Mucosa of gallbladder (tissue), 1 donor: ENCODE data around the gene ATP6V0B. TPM values are rescaled to one million over a fixed set of nuclear protein-coding genes. Genes with fewer than 3 reads are reported as not detected.

ENCODE experiments used
- DNase-seq: peaks from one replicate; pipeline ENCODE4 v3.0.0-alpha.2; 2020; ENCODE audit warnings: low spot score
- total RNA-seq: library from RNA; stranded (reverse); gene quantifications from one replicate; pipeline ENCODE4 v1.2.1, GENCODE V29; 2021
- donor health status: DM: no; HTN: no; CAD: no.

Gene ATP6V0B
- total RNA-seq, 1 donor from 2014 or later, result 138 TPM

- no peak for DNase-seq
Observed at GRCh38 chr1:43984855-43985254, 10.1 kb downstream of the ATP6V0B start.

GRCh38 chr1:43985984-43986595 is 11.3 kb downstream of the ATP6V0B start:
- no peak for DNase-seq

GRCh38 chr1:43986712-43987111 is 12.0 kb downstream of the ATP6V0B start:
- DNase-seq, result no peak

GRCh38 chr1:43987159-43987902 is 12.6 kb downstream of the ATP6V0B start:
- DNase-seq, result no peak

GRCh38 chr1:43990271-43991199 is 15.8 kb downstream of the ATP6V0B start:
- no peak for DNase-seq

GRCh38 chr1:43991200-43991475 is 16.4 kb downstream of the ATP6V0B start:
- DNase-seq, result no peak

- DNase-seq, result peak; percentile 85
Observed at GRCh38 chr1:43991476-43992231, 16.9 kb downstream of the ATP6V0B start, which contains the start of gene CCDC24. TSS of gene CCDC24 (plus strand) at chr1:43991599. CDS start at chr1:43991879, 280 bp downstream.

- DNase-seq, result no peak
Observed at GRCh38 chr1:43992232-43992995, 17.7 kb downstream of the ATP6V0B start.

GRCh38 chr1:43993206-43993914 is 18.6 kb downstream of the ATP6V0B start:
- no peak for DNase-seq

- no peak for DNase-seq
Observed at GRCh38 chr1:43994071-43994470, 19.3 kb downstream of the ATP6V0B start.

- no peak for DNase-seq
Observed at GRCh38 chr1:43994794-43995790, 20.3 kb downstream of the ATP6V0B start.

GRCh38 chr1:43995984-43996732 is 21.4 kb downstream of the ATP6V0B start:
- no peak for DNase-seq

GRCh38 chr1:43996733-43997115 is 22.0 kb downstream of the ATP6V0B start:
- no peak for DNase-seq

GRCh38 chr1:43997295-43997999 is 22.7 kb downstream of the ATP6V0B start:
- DNase-seq, result no peak

GRCh38 chr1:43998000-43998378 is 23.2 kb downstream of the ATP6V0B start:
- DNase-seq, result no peak

GRCh38 chr1:43999455-43999854 is 24.7 kb downstream of the ATP6V0B start:
- no peak for DNase-seq

GRCh38 chr1:44000122-44000665 is 25.4 kb downstream of the ATP6V0B start:
- no peak for DNase-seq
